ENCODE data around the gene HTRA3.

Gene HTRA3

DNA sequence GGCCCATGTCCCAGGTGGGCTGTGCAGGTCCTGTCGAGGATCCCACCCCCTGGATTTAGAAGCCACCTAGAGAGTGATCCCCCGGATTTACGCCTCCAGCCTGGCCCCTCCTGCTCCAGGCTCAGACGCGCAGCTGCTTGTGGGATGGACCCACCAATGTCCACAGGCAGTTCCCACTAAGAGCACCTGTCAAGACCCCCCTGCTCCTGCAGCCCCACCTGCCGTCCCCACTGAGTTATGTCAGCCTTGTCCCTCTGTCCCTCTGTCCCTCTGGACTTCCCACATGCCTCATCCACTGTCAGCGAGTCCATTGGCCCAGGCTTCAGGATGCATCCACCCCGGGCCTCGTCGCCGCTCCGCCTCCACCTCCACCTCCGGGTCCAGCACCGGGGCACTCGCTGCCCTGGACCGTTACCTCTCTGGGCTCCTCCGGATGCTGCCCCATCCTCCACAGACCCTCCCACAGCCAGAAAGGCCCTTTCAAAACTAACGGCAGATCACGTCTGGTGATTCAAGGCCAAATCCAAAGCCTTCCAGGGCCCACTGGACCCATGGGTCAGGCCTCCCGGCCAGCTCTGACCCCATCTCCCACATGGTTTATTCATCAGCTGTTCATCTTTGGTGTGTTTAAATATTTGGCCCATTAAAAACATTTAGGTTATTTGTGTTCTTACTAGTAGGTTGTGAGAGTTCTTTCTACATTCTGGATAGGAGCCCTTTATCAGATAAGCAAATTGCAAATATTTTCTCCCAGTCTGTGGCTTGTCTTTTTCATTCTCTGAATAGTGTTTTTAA is 28.3 kb downstream of the HTRA3 start:
- DNase-seq = no peak

DNA sequence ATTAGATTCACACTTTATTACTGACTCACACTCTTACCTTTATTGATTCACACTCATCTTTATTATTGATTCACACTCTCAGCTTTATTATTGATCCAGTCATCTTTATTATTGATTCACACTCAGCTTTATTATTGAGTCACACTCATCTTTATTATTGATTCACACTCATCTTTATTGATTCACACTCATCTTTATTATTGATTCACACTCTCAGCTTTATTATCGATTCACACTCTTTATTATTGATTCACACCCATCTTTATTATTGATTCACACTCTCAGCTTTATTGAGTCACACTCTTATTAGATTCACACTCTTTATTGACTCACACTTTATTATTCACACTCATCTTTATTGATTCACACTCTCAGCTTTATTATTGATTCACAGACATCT is 31.3 kb downstream of the HTRA3 start:
- DNase-seq = no peak

DNA sequence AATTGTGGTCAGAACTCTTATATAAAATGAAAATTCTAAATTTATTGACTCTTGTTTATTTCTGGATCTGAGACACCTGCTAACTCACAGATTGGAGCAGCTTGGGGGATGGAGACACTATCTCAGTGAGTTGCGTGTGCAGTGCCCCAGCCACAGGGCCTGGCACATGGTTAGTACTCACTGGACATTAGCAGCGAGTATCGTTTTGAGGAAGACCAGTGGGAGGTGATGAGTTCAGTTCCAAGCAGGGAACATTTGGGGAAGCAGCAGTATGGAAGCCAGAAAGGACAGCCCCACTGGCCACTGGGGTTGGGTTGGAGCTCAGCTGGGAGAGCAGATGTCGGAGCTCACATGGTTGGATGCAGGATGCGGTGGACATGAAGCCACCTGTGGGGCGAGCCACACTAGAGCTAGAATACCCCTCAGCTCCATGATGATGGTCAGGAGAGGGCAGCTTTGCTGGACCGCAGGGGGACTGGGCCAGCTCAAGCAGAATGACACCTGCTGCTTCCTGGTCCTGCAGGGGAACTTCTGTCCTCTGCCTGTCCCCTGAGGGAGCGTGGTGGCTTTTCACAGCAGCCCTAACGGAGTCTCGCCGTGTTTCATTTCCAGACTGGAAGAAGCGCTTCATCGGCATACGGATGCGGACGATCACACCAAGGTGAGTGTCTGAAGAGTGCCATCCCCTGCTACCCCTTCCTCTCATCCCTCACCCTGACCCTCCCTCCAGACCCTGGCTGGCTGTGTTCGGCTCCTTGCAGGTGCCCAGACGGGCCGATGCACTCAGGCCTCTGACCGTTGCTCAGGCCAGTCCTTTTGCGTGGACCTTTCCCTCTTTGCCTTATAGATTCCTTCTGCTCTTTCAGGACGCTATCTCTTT is 32.5 kb downstream of the HTRA3 start:
- DNase-seq = no peak

DNA sequence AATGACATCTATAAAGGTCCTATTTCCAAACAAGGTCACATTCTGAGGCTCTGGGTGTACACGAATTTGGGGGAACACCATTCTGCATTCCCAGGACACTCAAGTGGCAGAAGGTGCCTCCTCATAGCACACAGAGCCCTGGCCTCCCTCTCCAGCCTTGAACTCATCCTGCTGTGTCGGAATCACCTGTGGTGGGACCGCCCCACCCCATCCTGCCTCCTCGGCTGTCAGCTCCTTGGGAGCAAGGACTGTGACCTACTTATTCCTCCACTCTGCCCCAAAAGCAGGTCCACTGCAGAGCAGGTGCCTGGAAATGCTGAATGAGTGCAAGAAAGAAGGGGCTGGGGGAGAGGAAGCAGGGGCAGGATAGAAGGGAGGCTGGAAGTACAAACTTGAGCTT is 33.5 kb downstream of the HTRA3 start:
- DNase-seq = no peak

DNA sequence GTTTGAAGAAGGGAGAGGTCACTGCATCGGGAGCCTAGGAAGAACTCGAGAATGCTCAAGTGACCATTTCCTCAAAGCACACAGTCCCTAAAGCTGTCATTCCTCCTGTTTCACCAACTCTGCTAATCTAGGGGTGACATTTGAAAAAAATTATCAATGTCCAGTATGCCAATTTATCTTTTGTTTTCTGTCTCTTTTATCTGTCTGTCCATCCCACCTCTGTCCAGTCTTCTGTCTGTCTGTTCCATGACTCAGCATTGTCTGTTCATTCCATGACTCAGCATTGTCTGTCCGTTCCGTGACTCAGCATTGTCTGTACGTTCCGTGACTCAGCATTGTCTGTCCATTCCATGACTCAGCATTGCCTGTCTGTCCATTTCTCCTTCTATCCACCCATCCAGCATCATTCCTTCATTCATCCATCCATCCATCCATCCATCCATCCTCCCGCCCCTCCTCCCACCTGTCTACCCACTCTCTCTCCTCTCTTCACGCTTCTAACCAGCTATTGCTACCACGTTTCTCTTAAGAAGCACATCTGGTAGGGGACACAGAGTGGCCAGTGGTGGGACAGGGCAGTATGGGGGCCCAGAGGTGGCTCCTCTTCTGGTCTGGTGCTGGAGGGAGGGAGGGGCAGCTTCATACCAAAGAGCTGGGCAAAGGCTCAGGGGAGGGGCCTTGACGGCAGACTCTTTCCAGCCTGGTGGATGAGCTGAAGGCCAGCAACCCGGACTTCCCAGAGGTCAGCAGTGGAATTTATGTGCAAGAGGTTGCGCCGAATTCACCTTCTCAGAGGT is 34.1 kb downstream of the HTRA3 start:
- no peak for DNase-seq

DNA sequence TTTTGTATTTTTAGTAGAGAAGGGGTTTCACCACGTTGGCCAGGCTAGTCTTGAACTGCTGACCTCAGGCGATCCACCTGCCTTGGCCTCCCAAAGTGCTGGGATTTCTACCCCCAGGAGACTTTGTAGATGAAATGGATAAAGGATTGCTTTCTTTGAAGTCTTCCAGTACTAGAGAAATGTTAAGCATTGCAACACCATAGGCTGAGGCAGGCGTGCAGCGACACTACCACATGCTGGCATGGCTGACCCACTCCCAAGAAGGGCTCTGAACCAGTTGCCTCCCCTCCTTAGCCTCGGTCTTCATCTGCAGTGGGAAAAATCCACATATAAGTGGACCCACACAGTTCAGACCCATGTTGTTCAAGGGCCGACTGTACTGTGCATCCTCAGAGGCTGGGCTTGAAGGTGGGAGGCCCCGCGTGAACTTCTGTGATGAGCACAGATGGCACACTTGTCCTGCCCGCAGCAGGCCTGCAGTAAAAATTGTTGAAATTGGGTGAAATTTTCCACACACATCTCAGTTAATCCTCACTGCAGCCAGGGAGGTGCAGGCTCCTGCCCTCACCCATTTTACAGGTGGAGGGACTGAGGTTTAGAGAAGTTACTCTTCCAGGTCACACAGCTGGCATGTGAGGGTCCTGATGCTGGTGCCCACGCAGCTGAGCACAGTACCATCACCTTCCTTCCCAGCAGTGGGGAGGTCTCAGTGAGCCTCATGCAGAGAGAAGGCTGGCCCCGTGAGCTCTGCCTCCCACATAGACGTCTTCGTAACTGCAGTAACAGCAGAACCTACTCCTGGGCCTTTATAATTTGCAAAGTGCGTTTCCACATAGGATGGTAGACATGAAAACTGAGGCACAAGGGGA is 35.5 kb downstream of the HTRA3 start:
- DNase-seq = no peak

DNA sequence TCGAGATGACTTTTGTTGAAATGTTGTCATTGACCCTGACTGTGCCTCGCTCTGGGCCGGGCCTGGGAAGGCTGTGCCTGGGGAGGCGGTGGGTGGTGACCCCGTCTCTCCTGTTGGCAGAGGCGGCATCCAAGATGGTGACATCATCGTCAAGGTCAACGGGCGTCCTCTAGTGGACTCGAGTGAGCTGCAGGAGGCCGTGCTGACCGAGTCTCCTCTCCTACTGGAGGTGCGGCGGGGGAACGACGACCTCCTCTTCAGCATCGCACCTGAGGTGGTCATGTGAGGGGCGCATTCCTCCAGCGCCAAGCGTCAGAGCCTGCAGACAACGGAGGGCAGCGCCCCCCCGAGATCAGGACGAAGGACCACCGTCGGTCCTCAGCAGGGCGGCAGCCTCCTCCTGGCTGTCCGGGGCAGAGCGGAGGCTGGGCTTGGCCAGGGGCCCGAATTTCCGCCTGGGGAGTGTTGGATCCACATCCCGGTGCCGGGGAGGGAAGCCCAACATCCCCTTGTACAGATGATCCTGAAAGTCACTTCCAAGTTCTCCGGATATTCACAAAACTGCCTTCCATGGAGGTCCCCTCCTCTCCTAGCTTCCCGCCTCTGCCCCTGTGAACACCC is 36.4 kb downstream of the HTRA3 start:
- no peak for DNase-seq

DNA sequence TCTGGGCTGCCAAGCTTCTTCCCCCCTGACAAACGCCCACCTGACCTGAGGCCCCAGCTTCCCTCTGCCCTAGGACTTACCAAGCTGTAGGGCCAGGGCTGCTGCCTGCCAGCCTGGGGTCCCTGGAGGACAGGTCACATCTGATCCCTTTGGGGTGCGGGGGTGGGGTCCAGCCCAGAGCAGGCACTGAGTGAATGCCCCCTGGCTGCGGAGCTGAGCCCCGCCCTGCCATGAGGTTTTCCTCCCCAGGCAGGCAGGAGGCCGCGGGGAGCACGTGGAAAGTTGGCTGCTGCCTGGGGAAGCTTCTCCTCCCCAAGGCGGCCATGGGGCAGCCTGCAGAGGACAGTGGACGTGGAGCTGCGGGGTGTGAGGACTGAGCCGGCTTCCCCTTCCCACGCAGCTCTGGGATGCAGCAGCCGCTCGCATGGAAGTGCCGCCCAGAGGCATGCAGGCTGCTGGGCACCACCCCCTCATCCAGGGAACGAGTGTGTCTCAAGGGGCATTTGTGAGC is 37.0 kb downstream of the HTRA3 start:
- no peak for DNase-seq

DNA sequence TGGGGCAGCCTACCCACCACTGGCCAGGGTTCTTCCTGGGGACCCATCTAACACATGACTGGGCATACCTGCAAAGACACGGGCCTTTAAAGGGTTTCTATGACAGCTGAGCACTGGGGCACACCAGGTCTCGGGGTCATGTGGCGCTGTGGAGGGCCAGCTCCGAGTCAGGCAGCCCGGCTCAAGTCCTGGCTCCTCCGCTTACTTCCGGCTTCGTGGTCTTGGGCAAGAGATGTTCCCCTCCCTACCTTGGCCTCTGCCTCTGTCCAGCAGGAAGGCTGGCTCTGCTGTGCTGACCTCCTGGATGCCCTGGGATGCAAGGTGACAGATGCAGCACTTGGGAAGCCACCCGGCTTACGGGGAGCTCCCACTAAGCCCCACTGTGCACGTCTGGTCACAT is 37.6 kb downstream of the HTRA3 start:
- DNase-seq = no peak

DNA sequence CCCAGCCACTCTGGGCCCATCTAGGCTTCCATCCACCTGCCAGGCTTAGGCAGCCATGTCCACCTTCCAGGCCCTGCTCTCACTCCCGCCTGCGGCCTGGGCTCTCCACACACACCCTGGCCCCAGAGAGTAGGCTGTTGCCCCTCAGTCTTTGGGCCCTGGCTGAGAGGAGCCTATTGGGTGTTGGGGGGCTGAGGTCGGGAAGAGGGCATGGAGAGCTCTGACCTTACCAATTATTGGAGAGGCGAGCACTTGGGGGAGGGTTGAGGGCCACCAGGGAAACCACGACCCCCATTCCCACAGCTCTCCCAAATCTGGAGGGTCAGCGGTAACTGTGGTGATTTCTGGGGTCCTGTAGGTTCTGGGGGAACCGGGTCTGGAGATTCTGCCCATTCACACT is 38.2 kb downstream of the HTRA3 start:
- DNase-seq = no peak

DNA sequence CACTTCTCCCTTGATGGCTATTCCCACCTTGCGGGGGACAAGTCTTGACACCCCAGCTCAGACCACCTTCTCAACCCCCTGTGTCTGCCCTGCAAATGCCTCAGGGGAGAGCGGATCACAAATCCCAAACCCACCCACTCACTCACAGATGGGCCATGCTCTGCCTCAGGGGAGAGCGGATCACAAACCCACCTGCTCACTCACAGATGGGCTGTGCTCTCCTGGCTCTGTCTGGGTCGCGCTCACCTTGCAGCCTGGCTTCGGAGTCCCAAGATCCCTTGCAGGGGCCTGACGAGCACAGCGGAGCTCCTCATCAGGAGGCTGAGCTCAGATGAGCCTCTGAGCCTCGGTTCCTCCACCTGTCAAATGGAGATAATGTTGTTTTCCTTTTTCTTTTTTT is 38.6 kb downstream of the HTRA3 start:
- DNase-seq = no peak

DNA sequence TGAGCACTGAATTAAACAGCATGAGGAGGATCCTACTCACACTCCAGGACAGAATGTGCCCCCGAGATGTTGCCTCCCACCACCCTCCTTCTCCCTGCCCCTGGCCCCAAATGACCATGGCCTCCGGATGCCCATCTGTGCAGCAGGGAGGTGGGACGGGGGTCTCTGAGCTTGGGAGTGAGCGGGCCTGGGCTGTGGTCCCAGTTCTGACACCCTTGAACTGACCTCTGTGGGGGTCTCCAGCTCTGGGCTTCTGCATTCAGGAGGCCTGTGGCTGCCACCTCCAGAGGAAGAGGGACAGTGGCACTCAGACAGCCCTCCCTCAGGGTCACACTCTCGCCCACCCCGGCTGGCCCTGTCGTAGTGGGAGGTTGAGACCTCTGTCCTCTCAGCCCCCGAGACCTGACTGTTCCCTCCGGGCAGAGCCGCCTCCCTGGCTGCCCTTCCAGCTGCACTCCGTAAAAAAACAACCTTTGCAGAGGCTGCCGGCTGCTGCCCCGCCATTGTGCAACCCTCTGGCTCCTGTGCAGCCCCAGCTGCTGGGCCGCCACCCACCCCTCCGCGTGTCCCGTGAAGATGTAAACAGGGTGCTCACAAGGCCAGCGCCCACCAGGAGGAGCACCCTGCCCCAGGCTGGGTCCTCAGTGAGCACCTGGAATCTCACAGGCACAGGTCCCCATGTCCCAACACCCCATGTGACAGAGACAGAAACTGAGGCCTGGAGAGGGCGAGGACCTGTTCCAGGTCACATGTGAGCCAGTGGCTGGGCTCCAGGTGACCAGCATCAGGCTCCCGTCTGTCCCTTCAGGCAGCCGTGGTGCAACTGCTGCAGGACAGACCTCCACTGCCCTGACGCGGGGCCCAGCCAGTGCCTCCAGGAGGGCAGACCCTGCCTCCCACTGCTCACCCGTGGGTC is 39.6 kb downstream of the HTRA3 start:
- no peak for DNase-seq

DNA sequence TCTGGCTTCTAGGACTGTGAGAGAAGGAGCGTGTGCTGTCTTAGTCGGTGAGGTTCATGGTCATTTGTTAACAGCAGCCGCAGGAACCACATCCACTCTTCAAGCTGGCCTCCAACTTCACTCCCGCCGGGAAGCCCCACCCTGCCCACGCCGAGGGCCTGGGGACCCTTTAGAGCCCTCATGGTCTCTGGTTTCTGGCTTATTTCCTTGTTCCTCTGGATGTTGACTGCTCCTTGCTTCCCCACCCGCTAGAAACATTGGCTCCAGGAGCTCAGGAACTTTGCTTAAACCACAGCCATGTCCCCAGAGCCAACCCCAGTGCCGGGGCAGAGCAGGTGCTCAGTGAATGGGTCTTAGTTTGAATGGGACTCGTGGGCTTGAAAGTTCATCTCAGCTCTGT is 40.8 kb downstream of the HTRA3 start:
- DNase-seq = no peak

DNA sequence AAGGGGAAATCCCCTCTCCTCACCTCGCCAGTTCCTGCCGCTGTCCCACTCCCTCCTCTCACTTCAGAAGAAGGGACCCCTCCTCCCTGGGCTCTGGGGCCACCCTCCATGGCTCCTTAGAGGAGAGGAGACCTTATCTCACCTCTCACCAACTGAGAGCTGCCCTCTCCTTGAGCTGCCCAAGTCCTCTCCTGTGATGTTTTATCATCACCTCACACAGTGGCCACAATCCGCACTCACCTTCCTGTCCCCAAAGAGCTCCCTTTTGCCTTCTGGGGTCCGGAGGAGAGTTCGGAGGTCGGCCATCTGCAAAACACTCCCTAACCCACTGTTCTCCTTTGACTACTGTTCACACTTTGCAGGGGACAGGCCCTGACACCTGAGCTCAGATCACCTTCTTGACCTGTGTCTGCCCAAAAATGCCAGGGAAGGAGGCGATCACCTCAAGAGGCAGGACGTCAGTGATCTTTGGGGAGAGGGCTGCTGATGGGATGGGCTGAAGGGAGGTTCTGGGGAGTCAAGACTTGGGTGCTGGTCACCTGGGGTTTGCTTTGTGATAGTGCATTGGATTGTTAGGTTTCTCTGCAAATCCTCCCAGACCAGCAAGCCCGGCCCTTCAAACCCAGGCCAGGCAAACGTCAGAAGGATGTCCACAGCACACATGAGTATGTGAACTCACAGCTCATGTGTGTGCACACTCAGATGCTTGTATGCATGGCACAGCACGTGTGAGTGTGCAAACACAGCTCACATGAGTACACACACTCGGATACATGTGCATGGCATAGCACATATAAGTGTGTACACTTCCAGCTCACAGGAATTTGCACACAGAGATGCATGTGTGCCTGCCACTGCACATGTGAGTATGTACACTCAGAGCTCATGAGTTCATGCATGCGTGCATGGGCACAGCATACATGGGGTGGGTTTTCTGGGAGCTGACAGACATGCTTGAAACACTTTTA is 41.8 kb downstream of the HTRA3 start:
- DNase-seq = no peak

DNA sequence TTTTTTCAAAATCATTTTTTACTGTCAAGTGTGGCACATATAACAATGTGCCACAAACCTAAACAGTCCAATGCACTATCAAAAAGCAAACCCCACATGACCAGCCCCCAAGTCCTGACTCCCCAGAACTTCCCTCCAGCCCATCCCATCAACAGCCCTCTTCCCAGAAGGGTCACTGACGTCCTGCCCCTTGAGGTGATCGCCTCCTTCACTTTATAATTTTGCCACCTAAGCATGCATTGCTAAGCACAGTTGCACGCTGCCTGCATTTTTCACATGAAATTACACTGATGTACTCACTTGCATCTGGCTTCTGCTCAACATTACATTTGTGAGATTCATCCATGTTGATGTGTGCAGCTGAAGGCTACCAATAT is 42.5 kb downstream of the HTRA3 start:
- DNase-seq = no peak

DNA sequence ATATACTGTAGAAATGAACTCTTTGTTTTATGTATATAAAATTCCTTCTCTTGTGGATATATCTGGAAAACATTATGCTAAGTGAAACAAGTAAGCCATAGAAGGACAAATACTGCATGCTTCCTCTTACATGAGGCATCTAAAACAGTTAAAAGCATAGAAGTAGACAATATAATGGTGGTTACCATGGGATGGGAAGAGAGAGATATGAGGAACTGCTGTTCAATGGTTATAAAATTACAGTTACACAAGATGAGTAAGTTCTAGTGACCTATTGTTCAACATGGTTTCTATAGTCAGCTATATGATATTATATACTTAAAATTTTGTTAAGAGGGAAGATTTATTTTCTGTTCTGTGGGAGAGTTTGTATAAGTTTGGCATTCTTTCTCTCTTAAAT is 43.4 kb downstream of the HTRA3 start:
- DNase-seq = no peak

DNA sequence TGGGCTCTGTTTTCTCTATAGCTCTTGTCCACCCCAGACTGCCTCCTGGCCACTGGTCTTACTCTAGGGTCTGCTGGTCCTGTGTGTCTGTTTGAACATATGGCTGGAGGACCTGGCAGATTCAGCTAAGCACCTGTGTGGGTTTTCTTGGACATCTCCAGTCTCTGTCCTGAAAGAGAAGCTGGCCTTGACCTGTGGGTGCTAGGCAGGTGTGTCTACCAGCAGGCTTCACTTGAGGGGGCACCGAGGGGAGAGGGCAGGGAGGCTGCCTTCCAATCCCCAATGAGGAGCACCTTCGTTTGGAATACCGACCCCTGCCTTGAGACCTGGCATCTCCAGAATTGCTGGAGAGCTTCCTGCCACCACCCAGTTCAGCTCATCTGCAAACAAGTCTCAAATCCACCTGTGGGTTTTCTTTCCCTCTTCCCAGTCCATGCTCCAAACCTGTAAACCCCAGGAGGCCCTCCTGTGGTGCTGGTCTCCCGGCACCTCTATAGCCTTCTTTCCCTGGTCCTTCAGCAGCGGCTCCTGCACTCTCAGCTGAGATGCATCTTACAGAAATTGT is 45.2 kb downstream of the HTRA3 start:
- DNase-seq = no peak

DNA sequence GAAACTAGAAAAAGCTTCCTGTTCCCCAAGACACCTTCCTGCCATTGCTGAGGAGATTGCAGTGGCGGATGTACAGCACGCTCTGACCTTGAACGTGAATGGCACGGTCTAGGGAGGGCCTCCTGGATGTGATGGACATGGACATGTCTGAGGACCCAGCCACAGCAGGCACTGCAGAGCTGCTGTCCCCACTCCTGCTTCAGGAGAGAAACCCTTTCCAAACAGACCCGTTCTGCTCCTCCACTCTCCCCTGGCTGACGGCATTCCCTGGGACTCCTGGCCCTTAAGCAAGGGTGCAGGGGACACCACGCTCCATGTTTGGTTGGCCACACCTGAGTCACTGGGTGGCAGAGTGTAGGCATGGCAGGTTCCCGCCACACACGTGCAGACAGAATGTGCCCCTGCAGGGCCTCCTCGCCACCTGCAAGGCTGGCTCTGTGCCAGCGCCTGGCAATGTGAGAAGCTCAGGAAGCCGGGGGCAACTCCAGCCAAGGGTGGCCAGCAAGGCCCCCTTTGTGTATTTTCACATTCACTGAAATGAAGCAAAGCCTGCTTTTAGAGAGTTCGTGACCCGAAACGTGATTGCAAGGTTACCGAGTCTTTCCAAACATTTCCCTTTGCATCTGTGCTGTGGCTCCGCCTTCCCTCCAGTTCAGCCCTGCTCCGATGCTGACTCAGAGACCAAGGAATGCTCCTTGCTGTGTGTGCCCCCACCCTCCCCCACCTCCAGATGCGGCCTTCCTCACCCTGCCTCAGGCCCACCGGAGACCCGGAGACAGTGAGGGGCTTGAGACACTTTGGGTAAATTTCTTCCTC is 46.1 kb downstream of the HTRA3 start:
- no peak for DNase-seq

Data from activated CD4-positive, alpha-beta T cell treated with anti-CD3 and anti-CD28 coated beads, Interleukin-2, amount 50 U/mL, for 1 hour (primary cell).